WTC11 (cell line): Measurements from ENCODE around the gene STAP2.

Source experiments
- CBFB ChIP-seq: sonication (generic); formaldehyde crosslinking; IDR thresholded peaks from 2 replicates; pipeline ENCODE4 v1.8.1; 2022; ENCODE audit warnings: mild to moderate bottlenecking, low read depth, missing genetic modification reagents
- JUN ChIP-seq: sonication (generic); formaldehyde crosslinking; IDR thresholded peaks from 2 replicates; pipeline ENCODE4 v1.8.0; 2023; ENCODE audit warnings: mild to moderate bottlenecking, missing genetic modification reagents
- NR1H2 ChIP-seq: sonication (generic); formaldehyde crosslinking; IDR thresholded peaks from 2 replicates; pipeline ENCODE4 v1.9.0; 2021; ENCODE audit warnings: mild to moderate bottlenecking, moderate library complexity, missing genetic modification reagents
- NR2C2 ChIP-seq: sonication (generic); formaldehyde crosslinking; IDR thresholded peaks from 2 replicates; pipeline ENCODE4 v1.8.0; 2022; ENCODE audit warnings: mild to moderate bottlenecking, missing genetic modification reagents
- TEAD1 ChIP-seq: sonication (generic); formaldehyde crosslinking; IDR thresholded peaks from 2 replicates; pipeline ENCODE4 v1.8.0; 2022; ENCODE audit warnings: mild to moderate bottlenecking, missing genetic modification reagents
- TEAD4 ChIP-seq: sonication (generic); formaldehyde crosslinking; IDR thresholded peaks from 2 replicates; pipeline ENCODE4 v1.8.0; 2022; ENCODE audit warnings: mild to moderate bottlenecking, missing genetic modification reagents
- TP53 ChIP-seq: sonication (generic); formaldehyde crosslinking; IDR thresholded peaks from 2 replicates; pipeline ENCODE4 v1.8.1; 2023; ENCODE audit warnings: mild to moderate bottlenecking, missing genetic modification reagents
- TF ChIP-seq, protein P1 (sequence below): sonication (generic); formaldehyde crosslinking; IDR thresholded peaks from 2 replicates; pipeline ENCODE4 v1.8.1; 2022; ENCODE audit warnings: low read depth, missing genetic modification reagents, borderline replicate concordance
- TF ChIP-seq, protein P2 (sequence below): sonication (generic); formaldehyde crosslinking; IDR thresholded peaks from 2 replicates; pipeline ENCODE4 v1.8.1; 2023; ENCODE audit warnings: mild to moderate bottlenecking, missing genetic modification reagents, moderate library complexity
- TF ChIP-seq, protein P3 (sequence below): fragments of 200-600 bp; IDR thresholded peaks from 2 replicates; pipeline ENCODE4 v1.8.0; 2022; ENCODE audit warnings: antibody characterized with exemption
- TF ChIP-seq, protein P4 (sequence below): sonication (generic); formaldehyde crosslinking; conservative IDR thresholded peaks from 2 replicates; pipeline ENCODE4 v1.8.1; 2023; ENCODE audit warnings: mild to moderate bottlenecking, low read depth, missing genetic modification reagents, moderate library complexity
- TF ChIP-seq, protein P5 (sequence below): sonication (generic); formaldehyde crosslinking; IDR thresholded peaks from 2 replicates; pipeline ENCODE4 v1.8.1; 2022; ENCODE audit warnings: low read depth, mild to moderate bottlenecking, moderate library complexity, missing genetic modification reagents, borderline replicate concordance
- TF ChIP-seq, protein P6 (sequence below): sonication (generic); formaldehyde crosslinking; conservative IDR thresholded peaks from 2 replicates; pipeline ENCODE4 v1.8.1; 2022; ENCODE audit warnings: mild to moderate bottlenecking, missing genetic modification reagents

DNA sequence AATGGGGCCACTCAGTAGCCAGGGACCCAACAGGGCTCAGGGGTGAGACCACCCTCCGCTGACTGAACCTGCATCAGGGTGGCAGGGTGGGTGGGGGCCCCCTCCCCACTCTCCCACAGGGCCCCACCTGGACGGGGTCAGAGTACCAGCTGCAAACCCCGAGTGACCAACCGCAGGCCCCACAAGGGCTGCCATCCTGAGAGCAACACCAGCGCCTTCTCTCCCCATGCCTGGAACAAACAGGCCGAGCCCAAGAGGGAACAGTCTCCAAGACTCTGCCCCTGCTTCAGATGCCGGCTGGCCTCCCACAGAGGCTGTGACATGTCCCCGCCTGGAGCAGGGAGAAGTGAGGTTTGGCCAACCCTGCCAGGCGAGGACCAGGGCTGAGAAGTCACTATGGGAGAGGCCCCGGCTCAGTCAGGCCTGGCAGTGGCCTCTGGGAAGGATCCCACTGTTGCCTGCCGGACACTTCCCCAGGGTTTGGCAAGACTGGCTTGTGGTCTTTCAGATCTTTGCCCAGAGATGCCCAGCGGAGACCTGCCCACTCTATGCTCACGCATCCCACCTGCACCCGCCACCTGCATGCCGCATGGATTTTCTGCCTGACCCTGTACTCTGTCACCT lies 31.9 kb upstream of the STAP2 start:
- TF ChIP-seq, protein P1, sequence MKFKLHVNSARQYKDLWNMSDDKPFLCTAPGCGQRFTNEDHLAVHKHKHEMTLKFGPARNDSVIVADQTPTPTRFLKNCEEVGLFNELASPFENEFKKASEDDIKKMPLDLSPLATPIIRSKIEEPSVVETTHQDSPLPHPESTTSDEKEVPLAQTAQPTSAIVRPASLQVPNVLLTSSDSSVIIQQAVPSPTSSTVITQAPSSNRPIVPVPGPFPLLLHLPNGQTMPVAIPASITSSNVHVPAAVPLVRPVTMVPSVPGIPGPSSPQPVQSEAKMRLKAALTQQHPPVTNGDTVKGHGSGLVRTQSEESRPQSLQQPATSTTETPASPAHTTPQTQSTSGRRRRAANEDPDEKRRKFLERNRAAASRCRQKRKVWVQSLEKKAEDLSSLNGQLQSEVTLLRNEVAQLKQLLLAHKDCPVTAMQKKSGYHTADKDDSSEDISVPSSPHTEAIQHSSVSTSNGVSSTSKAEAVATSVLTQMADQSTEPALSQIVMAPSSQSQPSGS = no peak
- TF ChIP-seq, protein P2, sequence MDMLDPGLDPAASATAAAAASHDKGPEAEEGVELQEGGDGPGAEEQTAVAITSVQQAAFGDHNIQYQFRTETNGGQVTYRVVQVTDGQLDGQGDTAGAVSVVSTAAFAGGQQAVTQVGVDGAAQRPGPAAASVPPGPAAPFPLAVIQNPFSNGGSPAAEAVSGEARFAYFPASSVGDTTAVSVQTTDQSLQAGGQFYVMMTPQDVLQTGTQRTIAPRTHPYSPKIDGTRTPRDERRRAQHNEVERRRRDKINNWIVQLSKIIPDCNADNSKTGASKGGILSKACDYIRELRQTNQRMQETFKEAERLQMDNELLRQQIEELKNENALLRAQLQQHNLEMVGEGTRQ (CRISPR knock-in tag) = no peak
- TF ChIP-seq, protein P3, sequence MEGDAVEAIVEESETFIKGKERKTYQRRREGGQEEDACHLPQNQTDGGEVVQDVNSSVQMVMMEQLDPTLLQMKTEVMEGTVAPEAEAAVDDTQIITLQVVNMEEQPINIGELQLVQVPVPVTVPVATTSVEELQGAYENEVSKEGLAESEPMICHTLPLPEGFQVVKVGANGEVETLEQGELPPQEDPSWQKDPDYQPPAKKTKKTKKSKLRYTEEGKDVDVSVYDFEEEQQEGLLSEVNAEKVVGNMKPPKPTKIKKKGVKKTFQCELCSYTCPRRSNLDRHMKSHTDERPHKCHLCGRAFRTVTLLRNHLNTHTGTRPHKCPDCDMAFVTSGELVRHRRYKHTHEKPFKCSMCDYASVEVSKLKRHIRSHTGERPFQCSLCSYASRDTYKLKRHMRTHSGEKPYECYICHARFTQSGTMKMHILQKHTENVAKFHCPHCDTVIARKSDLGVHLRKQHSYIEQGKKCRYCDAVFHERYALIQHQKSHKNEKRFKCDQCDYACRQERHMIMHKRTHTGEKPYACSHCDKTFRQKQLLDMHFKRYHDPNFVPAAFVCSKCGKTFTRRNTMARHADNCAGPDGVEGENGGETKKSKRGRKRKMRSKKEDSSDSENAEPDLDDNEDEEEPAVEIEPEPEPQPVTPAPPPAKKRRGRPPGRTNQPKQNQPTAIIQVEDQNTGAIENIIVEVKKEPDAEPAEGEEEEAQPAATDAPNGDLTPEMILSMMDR = no peak
- TF ChIP-seq CBFB (CRISPR knock-in tag) = no peak
- TF ChIP-seq NR2C2 (CRISPR knock-in tag) = no peak
- TF ChIP-seq TP53 = no peak
- TF ChIP-seq, protein P4, sequence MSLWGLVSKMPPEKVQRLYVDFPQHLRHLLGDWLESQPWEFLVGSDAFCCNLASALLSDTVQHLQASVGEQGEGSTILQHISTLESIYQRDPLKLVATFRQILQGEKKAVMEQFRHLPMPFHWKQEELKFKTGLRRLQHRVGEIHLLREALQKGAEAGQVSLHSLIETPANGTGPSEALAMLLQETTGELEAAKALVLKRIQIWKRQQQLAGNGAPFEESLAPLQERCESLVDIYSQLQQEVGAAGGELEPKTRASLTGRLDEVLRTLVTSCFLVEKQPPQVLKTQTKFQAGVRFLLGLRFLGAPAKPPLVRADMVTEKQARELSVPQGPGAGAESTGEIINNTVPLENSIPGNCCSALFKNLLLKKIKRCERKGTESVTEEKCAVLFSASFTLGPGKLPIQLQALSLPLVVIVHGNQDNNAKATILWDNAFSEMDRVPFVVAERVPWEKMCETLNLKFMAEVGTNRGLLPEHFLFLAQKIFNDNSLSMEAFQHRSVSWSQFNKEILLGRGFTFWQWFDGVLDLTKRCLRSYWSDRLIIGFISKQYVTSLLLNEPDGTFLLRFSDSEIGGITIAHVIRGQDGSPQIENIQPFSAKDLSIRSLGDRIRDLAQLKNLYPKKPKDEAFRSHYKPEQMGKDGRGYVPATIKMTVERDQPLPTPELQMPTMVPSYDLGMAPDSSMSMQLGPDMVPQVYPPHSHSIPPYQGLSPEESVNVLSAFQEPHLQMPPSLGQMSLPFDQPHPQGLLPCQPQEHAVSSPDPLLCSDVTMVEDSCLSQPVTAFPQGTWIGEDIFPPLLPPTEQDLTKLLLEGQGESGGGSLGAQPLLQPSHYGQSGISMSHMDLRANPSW = no peak
- TF ChIP-seq NR1H2 (CRISPR knock-in tag) = no peak
- TF ChIP-seq TEAD1 (CRISPR knock-in tag) = no peak
- TF ChIP-seq TEAD4 (CRISPR knock-in tag) = no peak
- TF ChIP-seq, protein P5, sequence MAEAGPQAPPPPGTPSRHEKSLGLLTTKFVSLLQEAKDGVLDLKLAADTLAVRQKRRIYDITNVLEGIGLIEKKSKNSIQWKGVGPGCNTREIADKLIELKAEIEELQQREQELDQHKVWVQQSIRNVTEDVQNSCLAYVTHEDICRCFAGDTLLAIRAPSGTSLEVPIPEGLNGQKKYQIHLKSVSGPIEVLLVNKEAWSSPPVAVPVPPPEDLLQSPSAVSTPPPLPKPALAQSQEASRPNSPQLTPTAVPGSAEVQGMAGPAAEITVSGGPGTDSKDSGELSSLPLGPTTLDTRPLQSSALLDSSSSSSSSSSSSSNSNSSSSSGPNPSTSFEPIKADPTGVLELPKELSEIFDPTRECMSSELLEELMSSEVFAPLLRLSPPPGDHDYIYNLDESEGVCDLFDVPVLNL (CRISPR knock-in tag) = no peak
- TF ChIP-seq, protein P6, sequence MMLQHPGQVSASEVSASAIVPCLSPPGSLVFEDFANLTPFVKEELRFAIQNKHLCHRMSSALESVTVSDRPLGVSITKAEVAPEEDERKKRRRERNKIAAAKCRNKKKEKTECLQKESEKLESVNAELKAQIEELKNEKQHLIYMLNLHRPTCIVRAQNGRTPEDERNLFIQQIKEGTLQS (CRISPR knock-in tag) = no peak
- TF ChIP-seq JUN (CRISPR knock-in tag) = no peak
